OCI-LY1 (cell line): ENCODE measurements around the gene TFE3.

Source experiments
- EZH2 ChIP-seq: fragments of 200-600 bp; sonication (generic), shearing (Covaris generic); IDR thresholded peaks from 2 replicates; pipeline ENCODE4 v1.8.0; 2017; ENCODE audit warnings: borderline replicate concordance, mixed run types, mild to moderate bottlenecking, antibody characterized with exemption, low read length, moderate library complexity, mixed read lengths
- TF ChIP-seq, protein P1 (sequence below): fragments of 200-600 bp; sonication (generic), shearing (Covaris generic); IDR thresholded peaks from 2 replicates; pipeline ENCODE4 v1.5.1; 2017; ENCODE audit warnings: mild to moderate bottlenecking, antibody characterized with exemption, low read length, moderate library complexity, mixed read lengths

GRCh38 chrX:48997455-48997854 lies 45.7 kb downstream of the TFE3 start:
- TF ChIP-seq, protein P1, sequence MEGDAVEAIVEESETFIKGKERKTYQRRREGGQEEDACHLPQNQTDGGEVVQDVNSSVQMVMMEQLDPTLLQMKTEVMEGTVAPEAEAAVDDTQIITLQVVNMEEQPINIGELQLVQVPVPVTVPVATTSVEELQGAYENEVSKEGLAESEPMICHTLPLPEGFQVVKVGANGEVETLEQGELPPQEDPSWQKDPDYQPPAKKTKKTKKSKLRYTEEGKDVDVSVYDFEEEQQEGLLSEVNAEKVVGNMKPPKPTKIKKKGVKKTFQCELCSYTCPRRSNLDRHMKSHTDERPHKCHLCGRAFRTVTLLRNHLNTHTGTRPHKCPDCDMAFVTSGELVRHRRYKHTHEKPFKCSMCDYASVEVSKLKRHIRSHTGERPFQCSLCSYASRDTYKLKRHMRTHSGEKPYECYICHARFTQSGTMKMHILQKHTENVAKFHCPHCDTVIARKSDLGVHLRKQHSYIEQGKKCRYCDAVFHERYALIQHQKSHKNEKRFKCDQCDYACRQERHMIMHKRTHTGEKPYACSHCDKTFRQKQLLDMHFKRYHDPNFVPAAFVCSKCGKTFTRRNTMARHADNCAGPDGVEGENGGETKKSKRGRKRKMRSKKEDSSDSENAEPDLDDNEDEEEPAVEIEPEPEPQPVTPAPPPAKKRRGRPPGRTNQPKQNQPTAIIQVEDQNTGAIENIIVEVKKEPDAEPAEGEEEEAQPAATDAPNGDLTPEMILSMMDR = no peak
- TF ChIP-seq EZH2 = no peak
